KG1 (cell line): ENCODE data around the gene OR2B2.
"Not testable (repeated sequence)": the region's sequence is repeated elsewhere in the genome, so short reads cannot be mapped to it uniquely, and the experiment has no call there.

ENCODE experiments used
- DNase-seq: peaks from one replicate; lab custom pipeline; 2025; lab: John Stamatoyannopoulos, UW

OR2B2 gene

DNA sequence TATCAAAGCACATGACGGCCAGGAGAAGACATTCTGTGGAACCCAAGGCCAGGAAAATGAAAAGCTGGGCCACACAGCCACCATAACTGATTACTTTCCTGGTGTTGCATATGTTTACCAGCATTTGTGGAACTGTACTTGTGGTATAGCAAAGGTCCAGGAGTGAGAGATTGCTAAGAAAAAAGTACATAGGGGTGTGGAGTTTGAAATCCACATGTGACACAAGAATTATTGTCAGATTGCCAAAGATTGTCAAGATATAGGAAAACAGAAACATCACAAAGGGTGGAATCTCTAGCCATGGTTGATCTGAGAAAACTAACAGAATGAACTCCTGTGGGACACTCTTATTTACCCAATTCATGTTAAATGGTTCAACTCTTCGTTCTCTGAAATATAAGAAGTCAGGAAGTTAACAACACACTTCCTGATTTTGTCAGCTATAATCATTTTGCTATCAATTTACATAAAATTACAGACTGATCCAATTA is at the start of gene OR2B2:
Gene OR2B2, minus strand, starts transcription at position 441 of the 491 bp plus-strand sequence. Its CDS starts 77 bp downstream, at position 364.
- DNase-seq = no peak

DNA sequence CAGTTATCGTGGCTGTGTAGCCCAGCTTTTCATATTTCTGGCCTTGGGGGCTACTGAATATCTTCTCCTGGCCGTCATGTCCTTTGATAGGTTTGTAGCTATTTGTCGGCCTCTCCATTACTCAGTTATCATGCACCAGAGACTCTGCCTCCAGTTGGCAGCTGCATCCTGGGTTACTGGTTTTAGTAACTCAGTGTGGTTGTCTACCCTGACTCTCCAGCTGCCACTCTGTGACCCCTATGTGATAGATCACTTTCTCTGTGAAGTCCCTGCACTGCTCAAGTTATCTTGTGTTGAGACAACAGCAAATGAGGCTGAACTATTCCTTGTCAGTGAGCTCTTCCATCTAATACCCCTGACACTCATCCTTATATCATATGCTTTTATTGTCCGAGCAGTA is 45.3 kb upstream of the OR2B2 start:
- DNase-seq = no peak

DNA sequence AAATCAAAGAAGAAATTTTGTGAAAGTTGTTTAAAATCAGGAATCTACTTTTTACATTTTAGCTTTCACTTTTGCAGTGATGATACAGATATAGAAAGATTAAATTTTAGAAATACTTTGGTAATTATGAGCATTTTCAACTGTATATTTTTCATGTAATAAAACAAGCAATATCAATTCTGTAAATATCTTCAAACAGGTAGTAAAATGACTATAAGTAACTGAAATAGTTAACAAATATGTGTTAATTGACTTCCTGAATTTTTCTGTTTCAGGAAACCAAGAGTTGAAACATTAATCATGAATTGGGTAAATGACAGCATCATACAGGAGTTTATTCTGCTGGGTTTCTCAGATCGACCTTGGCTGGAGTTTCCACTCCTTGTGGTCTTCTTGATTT is 44.7 kb upstream of the OR2B2 start, which contains the start of gene OR2B6:
Gene OR2B6, plus strand, starts transcription at position 301 of the 400 bp plus-strand sequence. Its CDS starts 0 bp downstream, at position 301.
- DNase-seq = no peak

DNA sequence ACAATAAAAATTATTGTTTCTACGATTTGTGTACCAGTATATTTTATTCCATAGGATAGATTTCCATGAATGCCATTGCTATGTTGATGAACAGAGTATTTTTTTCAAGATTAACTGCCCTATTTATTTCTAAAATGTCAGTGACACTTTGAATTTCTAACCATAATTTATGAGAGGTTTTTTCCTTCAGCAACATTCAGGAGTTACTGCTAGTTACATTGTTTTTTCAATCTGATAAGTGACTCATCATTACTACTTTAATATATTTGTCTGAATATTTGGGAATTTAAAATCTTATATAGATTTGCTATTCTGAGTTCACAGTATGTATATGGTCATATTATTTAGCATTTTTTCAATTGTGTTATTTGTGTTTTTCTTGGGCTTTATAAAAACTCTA is 38.8 kb upstream of the OR2B2 start:
- no peak for DNase-seq

DNA sequence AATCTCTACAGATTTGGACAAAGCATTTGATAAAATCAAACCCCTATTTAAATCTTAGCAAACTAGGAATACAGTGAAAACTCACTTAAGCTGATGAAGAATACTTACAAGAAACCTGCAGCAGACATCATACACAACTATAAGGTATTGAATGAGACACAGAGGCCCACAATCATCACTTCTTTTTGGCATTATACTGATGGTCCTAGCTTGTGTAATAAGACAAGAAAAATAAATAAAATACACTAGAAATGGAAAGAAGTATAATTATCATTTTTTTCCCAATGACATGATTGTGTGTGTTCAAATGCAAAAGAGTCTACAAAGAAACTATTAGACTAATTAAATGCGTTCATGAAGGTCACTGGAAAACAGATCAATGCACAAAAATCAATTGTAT is 36.0 kb upstream of the OR2B2 start:
- DNase-seq = no peak

DNA sequence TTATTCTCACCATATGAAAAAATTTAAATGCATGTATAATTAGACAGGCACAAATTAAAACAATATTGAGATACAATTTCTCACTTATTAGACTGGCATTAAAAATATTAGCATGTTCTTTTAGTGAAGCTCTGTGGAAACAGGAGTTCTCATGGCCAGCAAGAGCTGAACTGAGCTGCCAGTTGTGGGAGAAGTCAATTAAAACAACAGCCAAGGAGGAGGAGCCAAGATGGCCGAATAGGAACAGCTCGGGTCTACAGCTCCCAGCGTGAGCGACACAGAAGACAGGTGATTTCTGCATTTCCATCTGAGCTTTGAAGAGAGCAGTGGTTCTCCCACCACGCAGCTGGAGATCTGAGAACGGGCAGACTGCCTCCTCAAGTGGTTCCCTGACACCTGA is 30.9 kb upstream of the OR2B2 start:
- not testable (repeated sequence) for DNase-seq

DNA sequence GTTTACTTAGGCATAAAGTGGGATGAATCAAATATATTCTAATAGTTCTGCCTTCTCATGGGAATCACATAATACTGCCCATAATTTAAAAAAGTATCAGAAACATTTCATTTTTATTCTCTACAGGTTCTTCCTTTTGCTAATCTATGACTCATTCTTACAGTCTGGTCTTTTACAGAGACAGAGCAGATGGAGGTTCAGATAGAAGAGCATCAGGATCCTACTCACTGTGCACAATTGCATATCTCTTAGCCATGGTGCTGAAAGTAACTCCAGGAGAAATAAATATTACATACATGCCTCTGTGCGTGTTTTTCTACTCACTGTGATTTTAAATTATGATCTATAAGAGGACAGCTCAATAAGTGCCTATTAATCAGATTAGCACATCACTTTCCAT is 28.6 kb upstream of the OR2B2 start:
- DNase-seq = no peak

DNA sequence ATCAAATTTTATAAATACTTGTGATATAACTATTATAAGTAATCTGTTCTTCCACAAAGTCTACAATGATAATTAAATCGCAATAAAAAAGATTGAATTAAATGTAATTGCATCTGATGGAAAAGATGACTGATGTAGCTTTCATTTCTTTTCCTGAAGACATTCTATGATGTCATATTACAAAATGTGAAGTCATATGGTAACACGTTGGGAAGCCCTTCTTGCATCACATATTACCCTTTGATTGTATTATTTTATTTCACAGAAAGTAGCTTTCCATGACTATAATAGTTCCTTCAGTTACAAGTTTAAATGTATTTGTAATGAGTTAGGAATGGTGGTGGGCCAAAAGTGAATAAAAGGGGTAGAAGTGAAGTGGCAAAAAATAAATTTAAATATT is 19.0 kb upstream of the OR2B2 start:
- DNase-seq = no peak

DNA sequence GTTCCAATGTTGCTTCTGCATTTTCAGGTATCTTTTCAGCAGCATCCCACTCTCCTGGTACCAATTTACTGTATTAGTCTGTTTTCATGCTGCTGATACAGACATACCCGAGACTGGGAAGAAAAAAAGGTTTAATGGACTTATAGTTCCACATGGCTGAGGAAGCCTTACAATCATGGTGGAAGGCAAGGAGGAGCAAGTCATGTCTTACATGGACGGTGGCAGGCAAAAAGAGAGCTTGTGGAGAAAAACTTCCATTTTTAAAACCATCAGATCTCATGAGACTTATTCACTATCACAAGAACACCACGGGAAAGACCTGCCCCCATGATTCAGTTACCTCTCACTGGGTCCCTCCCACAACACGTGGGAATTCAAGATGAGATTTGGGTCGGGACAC is 17.7 kb upstream of the OR2B2 start:
- DNase-seq = not testable (repeated sequence)

DNA sequence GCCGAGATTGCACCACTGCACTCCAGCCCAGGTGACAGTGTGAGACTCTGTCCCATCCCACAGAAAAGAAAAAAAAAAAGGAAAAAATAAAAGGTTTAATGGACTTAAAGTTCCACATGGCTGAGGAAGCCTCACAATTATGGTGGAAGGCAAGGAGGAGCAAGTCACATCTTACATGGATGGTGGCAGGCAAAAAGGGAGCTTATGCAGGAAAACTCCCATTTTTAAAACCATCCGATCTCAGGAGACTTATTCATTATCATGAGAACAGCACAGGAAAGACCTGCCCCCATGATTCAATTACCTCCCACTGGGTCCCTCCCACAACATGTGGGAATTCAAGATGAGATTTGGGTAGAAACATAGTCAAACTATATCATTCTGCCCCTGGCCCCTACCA is 15.8 kb upstream of the OR2B2 start:
- DNase-seq = not testable (repeated sequence)

DNA sequence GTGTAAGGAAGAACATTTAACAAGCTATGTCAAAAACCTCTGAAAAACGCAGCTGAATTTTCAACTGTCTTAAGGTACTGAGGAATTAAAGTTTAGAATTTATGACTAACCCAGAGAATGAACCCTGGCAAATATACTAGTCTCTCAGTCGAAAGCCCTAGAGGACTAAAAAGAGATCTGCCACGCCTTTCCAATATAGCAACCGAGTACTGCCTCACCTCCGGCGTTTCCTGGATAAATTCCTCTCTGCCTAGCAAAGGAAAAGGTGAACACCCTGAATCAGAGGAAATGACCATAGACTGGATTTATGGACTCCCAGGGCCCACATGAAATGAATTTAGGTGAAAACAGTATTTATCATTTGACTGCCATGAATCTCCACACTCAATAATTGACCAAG is 12.0 kb upstream of the OR2B2 start:
- no peak for DNase-seq

DNA sequence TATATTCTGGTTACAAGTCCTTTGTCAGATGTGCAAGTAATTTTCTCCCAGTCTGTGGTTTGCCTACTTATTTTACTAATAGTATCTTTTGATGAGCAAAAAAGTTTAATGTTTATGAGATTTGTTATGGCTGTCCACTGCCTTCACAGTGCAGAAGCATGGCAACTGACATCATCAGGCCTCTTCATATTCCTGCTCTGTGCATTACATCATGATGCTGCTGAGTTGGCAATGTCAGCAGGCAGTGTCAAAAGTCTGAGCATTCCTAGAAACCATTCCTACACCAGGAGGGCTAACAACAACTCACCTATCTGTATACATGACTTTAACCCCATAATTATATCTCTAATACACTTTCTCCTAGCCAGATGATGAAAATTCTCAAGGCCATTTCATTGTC is 10.8 kb upstream of the OR2B2 start:
- no peak for DNase-seq

DNA sequence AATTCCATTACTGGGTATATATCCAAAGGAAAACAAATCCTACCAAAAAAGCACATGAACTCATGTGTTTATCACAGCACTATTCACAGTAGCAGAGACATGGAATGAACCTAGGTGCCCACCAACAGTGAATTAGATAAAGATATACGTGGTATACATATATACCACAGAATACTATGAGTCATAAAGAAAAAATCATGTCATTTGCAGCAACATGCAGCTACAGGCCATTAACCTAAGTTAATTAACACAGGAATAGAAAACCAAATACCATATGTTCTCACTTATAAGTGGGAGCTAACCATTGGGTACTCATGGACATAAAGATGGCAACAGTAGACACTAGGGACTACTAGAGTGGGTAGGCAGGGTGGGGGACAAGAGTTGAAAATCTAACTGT is 4.2 kb downstream of the OR2B2 start:
- no peak for DNase-seq

DNA sequence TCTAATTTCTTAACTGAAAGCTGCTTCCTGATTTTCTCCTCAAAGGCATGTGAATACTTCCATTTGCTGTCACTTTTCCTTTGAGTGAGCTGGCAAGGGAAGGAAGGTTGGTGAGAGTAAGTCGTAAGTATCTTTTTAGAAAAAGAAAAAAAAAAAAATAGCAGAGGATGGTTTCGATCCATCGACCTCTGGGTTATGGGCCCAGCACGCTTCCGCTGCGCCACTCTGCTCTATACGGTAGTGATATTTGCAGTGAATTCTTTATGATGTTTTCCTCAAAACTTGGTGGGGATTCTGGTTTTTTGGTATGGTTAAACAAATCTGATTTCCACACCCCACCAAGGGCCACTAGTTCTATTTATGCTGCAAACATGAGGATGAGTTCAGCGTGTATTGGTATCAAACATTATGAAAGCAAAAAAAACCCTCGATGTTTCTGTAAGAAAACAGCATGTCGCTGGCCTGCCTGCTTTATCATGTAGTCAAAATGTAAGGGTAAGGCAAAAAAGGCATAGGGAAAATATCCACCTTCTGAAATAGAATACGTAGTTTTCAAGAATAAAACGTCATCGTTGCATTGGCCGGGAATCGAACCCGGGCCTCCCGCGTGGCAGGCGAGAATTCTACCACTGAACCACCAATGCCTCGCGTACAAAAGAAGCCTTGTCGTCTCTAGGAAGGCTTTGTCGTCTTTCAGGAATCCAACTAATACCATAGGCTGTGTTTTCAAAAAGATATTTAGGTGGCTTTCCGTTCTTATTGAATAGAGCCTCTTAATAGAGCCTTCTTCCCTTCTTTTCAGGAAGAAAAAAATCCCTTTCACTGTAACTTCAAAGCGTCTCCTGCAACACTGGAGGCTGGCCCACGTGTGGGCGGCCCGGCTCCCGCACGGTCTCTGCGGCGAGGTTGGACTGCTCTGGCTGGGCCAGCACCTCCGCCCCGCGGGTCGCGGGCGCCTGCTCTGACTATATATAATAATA is 9.6 kb downstream of the OR2B2 start:
- DNase-seq = peak; percentile 91

DNA sequence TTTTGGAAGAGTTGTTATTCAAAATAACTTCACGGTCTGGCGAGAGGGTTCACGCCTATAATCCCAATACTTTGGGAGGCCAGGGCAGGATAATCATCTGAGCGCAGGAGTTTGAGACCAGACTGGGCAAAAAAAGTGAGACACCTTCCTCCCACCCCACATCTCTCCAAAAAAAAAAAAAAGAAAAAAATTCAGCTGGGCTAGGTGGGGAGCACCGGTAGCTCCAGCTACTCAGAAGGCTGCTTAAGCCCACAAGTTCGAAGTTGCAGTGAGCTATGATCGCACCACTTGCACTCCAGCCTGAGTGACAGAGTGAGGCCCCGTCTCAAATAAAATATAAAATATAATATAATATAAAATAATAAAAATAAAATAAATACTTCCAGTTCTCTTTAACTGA is 10.4 kb downstream of the OR2B2 start:
- DNase-seq = no peak

DNA sequence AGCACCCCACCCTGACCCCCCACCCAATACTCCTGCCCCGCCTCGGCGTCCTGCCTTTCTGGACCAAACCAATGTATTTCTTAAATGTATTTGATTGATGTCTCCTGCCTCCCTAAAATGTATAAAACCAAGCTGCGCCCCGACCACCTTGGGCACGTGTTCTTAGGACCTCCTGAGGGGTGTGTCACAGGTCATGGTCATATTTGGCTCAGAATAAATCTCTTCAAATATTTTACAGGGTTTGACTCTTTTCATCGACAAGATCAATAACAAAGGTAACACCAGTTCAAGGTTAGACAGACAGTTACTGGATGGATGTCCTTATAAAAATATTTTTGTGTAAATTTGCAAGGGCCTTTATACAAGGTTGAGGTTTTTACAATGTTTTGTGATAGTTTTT is 12.0 kb downstream of the OR2B2 start:
- DNase-seq = not testable (repeated sequence)

DNA sequence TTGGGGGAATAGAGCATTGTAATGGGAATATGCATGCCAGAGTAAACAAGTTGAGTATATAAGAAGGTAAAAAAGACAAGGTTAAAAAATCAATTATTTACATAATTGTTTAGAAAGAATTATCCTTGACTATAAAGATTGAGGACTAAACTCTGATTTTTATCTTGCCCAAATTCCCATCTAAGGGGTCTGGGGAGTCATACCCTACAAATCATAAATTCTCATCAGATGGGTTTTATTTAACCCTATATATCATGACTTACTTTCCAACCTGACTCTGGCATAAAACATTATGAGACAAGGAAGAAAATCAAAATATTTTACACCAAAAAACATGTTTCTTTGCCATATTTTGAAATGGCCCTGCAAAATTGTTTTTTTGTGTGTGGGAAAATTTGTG is 12.7 kb downstream of the OR2B2 start:
- no peak for DNase-seq

DNA sequence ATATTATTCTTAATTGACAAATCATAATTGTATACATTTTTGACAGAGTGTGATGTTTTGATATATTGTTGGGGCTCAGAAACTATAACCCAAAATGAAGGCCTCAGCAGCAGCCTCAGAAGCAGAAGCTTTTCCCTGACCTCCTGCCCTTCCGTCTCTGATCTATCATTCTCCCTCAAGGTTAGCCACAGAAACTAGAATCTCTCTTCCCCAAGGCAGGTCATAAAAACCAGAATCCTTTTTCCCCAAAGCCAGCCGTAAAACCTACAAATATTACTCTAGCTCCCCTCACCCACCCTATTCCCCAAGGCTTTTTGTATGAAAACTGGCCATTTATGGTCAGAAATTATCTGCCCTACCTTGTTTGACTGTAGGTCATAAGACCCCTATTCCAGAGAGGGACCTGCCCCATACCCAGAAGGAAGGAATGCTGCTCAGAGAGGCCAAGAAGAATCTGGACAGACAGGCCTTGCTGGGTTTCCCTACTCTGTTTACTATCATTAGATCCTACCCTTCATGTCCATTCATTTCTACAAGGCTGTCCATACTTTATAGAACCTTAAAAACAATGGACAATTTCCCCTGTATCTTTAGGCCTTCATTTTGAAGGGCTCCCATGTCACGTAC is 14.5 kb downstream of the OR2B2 start:
- DNase-seq = no peak

DNA sequence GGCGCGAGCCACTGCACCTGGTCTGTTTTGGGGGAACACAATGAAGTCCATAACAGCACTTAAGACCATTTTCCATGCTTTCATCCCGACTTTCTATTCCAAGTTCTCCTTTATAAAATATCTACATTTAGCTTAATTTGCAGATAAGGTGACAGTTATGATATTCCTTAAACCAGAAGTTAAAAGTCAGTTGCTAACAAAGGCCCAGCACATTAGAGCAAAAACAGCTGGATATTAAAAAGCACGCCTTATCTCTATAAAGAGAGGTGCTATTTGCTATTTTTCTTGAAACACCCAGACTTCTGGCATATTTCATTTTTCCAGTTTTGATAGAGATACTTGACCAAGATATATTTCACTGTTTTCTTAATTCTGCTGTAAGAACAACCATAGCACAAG is 15.8 kb downstream of the OR2B2 start:
- DNase-seq = no peak

DNA sequence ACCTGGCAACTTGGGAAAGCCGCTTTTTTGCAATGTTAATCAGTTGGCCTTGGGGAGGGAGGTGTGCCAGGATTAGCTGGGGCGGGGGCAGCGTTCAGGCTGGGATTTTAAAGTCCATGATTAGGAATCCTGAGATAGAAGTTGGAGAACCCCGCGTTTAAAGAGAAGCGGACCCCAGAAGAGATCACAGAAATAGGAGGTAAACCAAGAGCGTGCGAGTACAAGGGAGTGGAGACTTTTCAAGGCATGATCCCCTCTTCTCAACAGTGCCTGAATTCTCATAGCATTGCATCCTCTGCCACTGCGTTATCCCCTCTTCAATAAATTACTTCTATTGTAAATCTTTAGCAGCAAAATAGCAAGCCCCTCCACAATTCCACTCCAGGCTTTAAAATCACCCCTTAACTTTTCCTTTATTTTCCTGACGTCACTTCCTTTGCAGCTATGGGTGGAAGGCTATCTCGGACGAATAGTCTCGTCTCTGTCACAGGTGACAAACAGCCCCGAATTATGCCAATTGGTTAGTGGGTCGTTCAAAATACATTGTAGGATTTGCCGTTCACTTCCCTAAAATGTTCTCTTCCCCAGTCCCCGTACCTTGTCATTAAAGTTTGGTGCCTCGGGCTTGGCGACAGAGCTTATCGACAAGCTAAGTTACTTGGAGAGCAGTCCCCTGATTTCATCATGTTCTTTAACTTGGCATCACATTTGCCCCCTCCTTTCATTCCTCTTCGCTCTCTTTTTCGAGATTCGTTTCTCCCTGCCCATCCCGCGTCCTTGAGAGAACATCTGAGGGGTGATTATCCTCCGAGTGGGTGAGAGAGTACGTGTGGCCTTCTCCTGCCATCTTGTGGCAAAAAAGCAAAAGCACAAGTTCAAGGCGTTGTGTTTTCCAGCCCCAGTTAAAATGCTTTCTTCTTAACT is 17.1 kb downstream of the OR2B2 start:
- DNase-seq = peak; percentile 93

DNA sequence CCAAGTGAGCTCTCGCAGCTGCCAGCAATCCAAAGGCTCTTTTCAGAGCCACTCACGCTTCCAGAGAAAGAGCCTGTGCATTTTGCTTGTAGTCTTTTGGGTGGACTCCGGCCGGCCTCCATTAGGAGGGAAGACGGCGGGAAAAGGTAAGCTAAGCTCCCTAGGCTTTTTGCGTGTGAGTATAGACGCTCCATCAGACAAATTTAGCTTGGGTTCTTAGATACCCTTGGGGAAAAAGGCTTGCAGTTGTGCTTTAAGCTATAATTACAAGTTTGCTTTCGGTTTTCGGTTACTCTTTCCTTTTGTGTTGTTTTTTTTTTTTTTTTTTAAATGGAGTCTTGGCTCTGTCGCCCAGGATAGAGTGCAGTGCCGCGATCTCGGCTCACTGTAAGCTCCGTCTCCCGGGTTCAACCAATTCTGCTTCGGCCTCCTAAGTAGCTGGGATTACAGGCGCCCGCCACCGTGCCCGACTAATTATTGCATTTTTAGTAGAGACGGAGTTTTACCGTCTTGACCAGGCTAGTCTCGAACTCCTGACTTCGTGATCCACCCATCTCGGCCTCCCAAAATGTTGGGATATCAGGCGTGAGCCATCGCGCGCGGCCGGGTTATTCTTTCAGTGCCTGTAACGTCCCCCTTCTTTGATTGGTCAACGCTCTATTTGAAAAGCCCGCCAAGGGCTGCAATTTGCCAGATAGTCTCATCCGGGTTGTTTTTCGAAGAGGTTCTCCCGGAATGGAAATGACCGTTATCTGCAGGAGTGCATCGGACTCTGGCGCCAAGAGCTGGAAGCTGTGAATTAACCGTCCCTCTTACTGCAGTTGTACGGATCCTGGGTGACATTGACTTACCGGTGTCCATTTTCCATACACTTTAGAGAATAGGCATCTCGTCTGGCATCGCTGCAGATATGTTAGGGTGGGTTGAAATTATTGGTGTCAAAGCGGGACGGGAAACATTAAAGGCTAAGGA is 18.1 kb downstream of the OR2B2 start:
- peak; percentile 75 for DNase-seq
